Activated CD8-positive, alpha-beta memory T cell treated with anti-CD3 and anti-CD28 coated beads, Interleukin-2, amount 50 U/mL, for 48 hours (primary cell): ENCODE measurements around the gene SCN10A.

Experiments
- DNase-seq: peaks from one replicate; pipeline ENCODE4 v3.0.0-alpha.2; 2020

SCN10A gene

GRCh38 chr3:38717355-38718240 lies 98.4 kb downstream of the SCN10A start:
- no peak for DNase-seq

DNA sequence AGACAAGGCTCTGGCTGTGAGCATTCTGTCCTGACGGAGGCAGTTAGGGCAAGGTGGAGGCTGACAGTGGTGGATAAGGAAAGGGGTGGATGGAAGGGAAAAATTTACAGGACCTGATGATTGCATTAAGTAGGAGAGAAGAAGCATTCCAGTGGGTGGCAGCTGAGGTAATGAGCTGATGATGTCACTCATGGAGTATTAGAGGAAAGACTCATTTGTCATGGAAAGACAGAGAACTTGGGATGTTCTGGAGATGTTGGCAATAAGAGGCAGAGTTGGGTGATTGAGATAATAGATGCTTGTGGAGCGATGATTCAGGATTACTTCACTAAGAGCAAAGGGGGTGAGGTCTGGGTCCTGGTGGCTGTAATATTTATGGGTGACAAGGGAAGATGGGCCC lies 102.9 kb downstream of the SCN10A start:
- no peak for DNase-seq

DNA sequence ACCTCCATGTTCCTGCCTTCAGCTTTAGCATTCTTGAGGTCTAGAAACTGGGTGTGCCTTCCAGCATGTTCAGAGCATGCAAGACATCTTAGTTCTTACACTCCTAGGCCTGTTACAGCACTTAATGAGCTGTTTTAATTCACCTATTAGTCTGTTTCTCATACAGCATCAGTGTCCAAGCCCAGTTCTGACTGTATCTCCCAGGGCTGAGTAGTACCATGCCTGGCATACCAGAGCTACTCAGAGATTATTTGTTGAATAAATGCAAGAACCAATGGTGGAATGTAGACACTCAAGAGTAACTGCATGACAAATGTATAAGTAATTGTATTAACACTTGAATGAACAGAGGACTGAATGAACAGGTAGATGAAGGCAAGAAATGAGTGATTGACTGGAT lies 104.7 kb downstream of the SCN10A start:
- no peak for DNase-seq

- no peak for DNase-seq
These were observed 108.3 kb downstream of the SCN10A start for GRCh38 chr3:38707730-38708129.

- no peak for DNase-seq
These were observed 109.1 kb downstream of the SCN10A start for GRCh38 chr3:38706961-38707360.

- DNase-seq: no peak
These were observed 113.8 kb downstream of the SCN10A start for GRCh38 chr3:38702231-38702630.

DNA sequence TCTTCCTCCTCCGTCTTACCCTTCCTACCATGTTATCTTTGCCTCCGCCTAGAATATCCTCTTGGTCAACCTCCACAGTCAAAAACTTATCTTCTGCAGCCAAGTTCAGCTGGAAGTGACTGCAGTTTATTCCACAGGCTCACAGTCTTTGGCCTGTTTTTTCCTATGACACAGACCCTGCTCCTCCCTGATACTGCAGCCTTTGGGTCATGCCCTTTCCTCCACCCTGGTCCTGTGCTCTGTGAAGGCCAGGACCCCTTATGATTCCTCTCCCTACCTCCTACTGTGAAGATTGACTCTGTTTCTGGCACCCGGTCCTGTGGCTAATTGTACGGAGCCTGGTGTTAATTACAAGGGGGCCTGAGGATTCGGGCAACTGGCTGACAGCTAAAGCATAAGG lies 117.3 kb downstream of the SCN10A start:
- DNase-seq: no peak

DNA sequence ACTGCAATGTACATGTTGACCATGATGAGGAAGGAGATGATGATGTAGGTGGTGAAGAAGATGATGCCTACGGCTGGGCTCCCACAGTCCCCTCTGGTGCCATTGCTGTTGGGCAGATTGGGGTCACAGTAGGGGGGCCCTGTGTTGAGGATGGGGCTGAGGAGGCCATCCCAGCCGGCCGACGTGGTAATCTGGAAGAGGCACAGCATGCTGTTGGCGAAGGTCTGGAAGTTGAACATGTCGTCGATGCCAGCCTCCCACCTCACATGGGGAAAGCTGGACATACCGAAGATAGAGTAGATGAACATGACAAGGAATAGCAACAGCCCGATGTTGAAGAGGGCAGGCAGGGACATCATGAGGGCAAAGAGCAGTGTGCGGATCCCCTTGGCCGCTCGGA lies 118.0 kb downstream of the SCN10A start:
- no peak for DNase-seq

GRCh38 chr3:38696034-38696433 lies 120.0 kb downstream of the SCN10A start:
- no peak for DNase-seq

DNA sequence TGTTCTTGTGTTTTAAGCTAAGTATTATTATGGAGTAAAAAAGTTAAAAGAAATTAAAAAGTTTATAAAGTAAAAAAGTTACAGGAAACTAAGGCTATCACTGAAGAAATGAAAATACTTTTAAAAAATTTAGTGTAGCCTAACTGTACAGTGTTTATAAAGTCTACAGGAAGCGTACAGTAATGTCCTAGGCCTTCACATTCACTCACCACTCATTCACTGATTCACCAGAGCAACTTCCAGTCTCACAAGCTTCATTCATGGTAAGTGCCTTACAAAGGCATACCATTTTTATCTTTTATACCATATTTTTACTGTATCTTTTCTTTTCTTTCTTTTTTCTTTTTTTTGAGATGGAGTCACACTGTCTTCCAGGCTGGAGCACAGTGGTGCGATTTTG lies 125.8 kb downstream of the SCN10A start:
- DNase-seq: no peak

DNA sequence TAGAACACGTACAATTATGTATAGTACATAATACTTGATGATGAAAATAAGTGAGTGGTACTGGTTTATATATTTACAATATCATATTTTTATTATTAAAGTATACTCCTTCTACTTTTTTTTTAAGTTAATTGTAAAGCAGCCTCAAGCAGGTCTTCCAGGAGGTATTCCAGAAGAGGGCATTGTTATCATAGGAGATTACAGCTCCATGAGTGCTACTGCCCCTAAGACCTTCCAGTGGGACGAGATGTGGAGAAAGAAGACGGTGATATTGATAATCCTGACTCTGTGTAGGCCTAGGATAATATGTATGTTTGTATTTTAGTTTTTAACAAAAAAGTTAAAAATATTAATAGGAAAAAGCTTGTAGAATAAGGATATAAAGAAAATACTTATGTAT lies 126.2 kb downstream of the SCN10A start:
- no peak for DNase-seq

DNA sequence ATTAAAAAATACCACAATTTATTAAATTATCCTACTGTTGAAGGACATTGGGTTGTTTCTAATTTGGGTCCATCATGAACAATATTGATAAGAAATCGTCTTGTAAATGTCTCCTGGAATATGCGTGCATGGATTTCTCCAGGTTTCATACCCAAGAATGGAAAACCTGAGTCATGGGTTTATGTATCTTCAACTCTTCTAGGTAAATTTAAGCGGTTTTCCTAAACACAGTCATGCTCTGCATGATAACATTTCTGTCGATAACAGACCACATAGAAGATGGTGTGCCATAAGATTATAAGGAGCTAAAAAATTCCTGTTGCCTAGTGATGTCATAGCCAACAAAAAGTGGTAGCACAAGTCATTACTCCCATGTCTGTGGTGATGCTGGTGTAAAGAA lies 126.7 kb downstream of the SCN10A start:
- no peak for DNase-seq

DNA sequence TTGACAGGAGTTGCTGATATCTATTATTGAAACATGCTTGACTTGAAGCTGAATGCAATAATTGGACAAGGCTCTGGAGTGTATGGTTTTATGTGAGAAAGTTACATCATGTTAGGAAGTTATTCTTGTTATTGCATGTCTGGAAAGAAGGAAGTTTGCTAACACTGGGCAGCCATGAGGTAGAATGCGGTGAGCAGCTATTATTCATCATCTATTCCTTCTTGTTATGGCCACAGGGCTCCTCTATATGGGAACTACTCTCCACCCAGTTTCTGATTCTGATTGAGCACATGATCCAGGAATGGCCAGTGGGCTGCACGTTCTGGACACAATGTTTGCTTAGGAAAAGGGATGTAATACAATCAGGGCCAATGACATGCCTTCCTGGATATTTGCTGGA lies 128.7 kb downstream of the SCN10A start:
- DNase-seq: no peak

GRCh38 chr3:38684546-38684945 lies 131.5 kb downstream of the SCN10A start:
- DNase-seq: no peak

DNA sequence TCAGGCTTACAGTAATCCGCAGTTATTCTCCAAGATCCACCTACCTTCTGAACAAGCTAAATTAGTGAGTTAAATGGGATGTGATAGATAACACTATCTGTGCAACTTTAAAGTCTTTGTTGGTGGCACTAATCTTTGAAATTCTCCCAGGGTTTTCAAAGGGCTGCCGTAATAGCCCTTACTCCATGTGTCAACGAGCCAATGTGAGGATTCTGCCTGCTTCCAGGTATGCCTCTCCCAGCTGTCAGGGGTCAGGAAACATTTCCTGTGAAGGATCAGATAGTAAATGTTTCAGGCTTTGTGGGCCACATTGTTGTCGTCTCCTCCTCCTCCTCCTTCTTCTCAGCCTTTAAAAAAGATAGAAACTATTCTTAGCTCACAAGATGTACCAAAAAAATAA lies 146.3 kb downstream of the SCN10A start:
- DNase-seq: no peak

- DNase-seq: no peak
These were observed 153.5 kb downstream of the SCN10A start for GRCh38 chr3:38662544-38662943.

DNA sequence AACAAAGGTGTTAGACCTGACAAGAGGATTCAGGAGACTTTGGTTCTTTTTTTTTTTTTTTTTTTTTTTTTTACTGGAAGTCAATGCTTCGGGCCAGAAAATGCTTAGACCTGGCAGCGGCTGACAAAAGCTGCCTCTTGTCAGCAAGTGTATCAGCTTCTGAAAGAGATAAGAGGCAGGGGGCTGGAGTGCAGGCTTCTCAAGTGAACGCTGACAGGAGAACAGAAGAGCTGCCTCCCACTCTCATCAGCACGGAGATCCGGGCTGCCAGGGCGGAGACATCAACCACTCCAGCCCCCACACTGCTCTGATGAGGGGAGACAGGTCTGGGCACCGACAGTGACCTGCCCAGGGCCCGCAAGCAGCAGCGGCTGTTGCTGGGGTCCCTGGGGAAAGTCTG lies 157.2 kb downstream of the SCN10A start:
- no peak for DNase-seq

DNA sequence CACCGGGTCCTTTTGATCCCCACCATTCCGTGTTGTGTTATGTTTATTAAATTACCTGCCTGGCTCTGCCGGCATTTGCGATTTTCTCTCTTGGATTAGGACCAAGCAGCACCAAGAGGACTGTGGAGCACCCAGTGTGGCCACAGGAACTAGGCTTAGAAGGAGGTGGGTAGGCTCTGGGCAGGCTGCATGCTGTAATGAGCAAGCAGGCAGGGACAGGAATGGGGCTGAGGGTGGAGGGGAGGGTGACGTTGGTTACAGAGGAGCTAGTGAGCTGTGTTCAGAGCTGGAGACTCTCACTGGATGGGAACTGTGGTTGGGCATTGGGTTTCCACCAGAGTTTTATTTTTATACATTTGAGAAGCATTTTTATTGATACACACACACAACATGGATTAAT lies 158.6 kb downstream of the SCN10A start:
- no peak for DNase-seq

- peak; percentile 45 for DNase-seq
These were observed 160.2 kb downstream of the SCN10A start for GRCh38 chr3:38655708-38656300.

GRCh38 chr3:38653685-38654537 lies 162.1 kb downstream of the SCN10A start:
- DNase-seq: peak; percentile 33

DNA sequence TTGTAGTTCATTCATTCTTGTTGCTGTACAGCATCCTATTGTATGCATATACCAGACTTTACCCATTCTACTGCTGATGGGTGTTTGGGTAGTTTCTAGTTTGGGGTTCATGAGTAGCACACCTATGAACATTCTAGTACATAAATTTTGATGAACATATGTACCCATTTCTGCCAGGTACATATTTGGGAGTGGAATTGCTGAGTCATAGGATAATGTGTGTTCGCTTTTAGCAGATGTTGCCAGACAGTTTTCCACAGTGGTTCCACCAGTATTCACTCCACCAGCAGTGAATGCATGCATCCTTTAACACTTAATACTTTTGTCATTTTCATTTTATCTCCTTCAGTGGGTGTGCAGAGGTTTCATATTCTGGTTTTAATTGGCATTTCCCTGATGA lies 163.1 kb downstream of the SCN10A start:
- DNase-seq: no peak

DNA sequence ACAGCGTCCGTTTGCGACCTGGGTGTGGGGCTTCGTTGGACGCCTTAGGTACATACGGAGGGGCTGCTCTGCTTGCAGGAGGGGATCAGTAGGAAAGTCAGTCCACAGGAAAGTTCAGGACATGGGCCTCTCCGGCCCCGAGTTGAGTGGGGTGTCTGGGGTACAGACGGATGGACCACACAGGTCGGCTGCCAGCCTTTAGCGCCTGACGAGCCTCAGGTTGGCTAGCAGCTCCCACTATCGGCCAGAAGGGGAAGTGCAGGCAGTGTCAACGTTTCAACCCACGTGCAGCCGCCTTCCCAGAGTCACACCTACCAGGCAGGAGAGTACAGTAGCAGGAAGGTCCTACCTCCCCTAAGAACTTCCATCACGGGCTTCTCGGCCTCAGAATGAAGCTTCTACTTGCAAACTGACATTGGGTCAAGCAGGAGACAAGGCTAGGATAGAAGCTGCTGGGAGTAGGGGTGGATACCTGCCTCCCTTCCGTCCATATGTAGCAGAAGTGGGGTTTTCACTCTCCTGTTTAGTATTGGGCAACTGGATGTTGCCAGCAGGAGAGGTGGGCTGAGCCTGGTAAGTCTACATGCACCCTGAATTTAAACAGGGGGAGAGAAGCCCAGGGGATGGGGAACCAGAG lies 164.7 kb downstream of the SCN10A start:
- peak; percentile 85 for DNase-seq
